SH-SY5Y (cell line): Measurements from ENCODE around the gene BCL2L2.

Experiments
- GATA2 ChIP-seq: IDR thresholded peaks from 2 replicates; pipeline ENCODE4 v1.6.1; 2011; ENCODE audit warnings: mild to moderate bottlenecking, low read depth, low read length
- GATA3 ChIP-seq: IDR thresholded peaks from 2 replicates; pipeline ENCODE4 v1.6.1; 2011; ENCODE audit warnings: low read depth, mild to moderate bottlenecking, low read length, moderate library complexity

DNA sequence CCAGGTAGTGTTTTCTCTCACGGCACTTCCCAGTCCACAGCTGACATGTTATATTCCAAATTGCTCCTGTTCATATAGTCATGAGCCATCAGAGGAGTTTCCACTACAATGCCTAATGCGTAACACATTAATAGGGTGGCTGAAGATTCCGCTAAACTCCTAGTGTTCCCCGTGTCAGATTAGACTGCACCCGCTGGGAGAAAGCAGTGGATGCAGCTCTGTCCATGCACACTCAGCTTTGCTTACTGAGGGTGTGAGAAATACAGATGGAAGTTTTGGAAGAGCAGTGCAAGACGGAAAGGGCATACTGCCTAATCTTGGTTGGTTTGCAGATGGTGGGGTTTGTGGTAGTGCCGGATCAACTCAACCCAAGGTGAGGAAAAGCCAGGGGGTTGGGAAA, 9.5 kb upstream of the BCL2L2 start:
- TF ChIP-seq GATA2 (no peak), GATA3 (no peak)
